ENCODE results near the gene FOXO6. TPM values are rescaled to one million over a fixed set of nuclear protein-coding genes. Genes with fewer than 3 reads are reported as not detected.

The FOXO6 gene
- total and polyA plus RNA-seq, 10 of the 15 experiments (the other 5 are each of a cell fraction or from before 2014, with no cell fraction given) = 0.37 TPM; not detected in 9

GRCh38 chr1:41393716-41394368 lies 32.6 kb downstream of the FOXO6 start:
- Histone ChIP-seq H3K36me3 (ENCODE audit: control insufficient read depth in 2 of 2, insufficient read depth in 2 of 2, low read length in 1 of 2) (no peaks in the 10 kb centered on the region), H3K79me2 (ENCODE audit: control insufficient read depth, insufficient read depth, low read length) (no peaks in the 10 kb centered on the region), H3K4me2 (ENCODE audit: control insufficient read depth, insufficient read depth) (no peak overlapping the region), H2AFZ (ENCODE audit: control insufficient read depth, low read depth, low read length) (no peak overlapping the region), H3K9me3 (replicated peaks; ENCODE audit: control insufficient read depth, insufficient read depth, low read length) (no peaks in the 10 kb centered on the region), H3K27me3 (replicated peaks in 1 of 2; ENCODE audit: control insufficient read depth in 2 of 2, insufficient read depth in 2 of 2, low read length in 1 of 2) (peaks cover 0 to 1% of the 10 kb centered on the region in 2 experiments; a peak in 1 of 4 replicates), H3K4me3 (no peak overlapping the region), H3K9ac (ENCODE audit: control insufficient read depth, insufficient read depth, low read length) (no peak overlapping the region), H4K20me1 (ENCODE audit: control insufficient read depth, insufficient read depth) (no peaks in the 10 kb centered on the region), H3K27ac (ENCODE audit: control insufficient read depth, insufficient read depth) (no peak overlapping the region), H3K4me1 (ENCODE audit: control insufficient read depth, insufficient read depth, low read length) (no peaks in the 10 kb centered on the region)
- FAIRE-seq (no peak), ATAC-seq (no peak), DNase-seq (ENCODE audit: low read depth, low spot score) (no peak)
- TF ChIP-seq PML (IDR thresholded peaks at IDR 0.05; ENCODE audit: low read length) = no peak
- TF ChIP-seq, protein P1, sequence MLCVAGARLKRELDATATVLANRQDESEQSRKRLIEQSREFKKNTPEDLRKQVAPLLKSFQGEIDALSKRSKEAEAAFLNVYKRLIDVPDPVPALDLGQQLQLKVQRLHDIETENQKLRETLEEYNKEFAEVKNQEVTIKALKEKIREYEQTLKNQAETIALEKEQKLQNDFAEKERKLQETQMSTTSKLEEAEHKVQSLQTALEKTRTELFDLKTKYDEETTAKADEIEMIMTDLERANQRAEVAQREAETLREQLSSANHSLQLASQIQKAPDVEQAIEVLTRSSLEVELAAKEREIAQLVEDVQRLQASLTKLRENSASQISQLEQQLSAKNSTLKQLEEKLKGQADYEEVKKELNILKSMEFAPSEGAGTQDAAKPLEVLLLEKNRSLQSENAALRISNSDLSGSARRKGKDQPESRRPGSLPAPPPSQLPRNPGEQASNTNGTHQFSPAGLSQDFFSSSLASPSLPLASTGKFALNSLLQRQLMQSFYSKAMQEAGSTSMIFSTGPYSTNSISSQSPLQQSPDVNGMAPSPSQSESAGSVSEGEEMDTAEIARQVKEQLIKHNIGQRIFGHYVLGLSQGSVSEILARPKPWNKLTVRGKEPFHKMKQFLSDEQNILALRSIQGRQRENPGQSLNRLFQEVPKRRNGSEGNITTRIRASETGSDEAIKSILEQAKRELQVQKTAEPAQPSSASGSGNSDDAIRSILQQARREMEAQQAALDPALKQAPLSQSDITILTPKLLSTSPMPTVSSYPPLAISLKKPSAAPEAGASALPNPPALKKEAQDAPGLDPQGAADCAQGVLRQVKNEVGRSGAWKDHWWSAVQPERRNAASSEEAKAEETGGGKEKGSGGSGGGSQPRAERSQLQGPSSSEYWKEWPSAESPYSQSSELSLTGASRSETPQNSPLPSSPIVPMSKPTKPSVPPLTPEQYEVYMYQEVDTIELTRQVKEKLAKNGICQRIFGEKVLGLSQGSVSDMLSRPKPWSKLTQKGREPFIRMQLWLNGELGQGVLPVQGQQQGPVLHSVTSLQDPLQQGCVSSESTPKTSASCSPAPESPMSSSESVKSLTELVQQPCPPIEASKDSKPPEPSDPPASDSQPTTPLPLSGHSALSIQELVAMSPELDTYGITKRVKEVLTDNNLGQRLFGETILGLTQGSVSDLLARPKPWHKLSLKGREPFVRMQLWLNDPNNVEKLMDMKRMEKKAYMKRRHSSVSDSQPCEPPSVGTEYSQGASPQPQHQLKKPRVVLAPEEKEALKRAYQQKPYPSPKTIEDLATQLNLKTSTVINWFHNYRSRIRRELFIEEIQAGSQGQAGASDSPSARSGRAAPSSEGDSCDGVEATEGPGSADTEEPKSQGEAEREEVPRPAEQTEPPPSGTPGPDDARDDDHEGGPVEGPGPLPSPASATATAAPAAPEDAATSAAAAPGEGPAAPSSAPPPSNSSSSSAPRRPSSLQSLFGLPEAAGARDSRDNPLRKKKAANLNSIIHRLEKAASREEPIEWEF (IDR thresholded peaks at IDR 0.05; ENCODE audit: insufficient replicate concordance, low read depth, low read length) = no peak
- no peak for TF ChIP-seq SIN3A (IDR thresholded peaks at IDR 0.05; ENCODE audit: low read depth, low read length)
- no peak for TF ChIP-seq ZBTB11 (CRISPR knock-in tag; IDR thresholded peaks at IDR 0.05)
- TF ChIP-seq RFX5 (IDR thresholded peaks at IDR 0.05; ENCODE audit: low read depth, low read length) = no peak
- no peak for TF ChIP-seq CBX3 (IDR thresholded peaks at IDR 0.05; ENCODE audit: borderline replicate concordance, low read depth)
- TF ChIP-seq ASH2L (IDR thresholded peaks at IDR 0.05; ENCODE audit: borderline replicate concordance, low read depth) = no peak
- no peak for TF ChIP-seq POU2F2 (IDR thresholded peaks at IDR 0.05; ENCODE audit: borderline replicate concordance, low read depth, low read length)
- no peak for TF ChIP-seq LARP7 (IDR thresholded peaks at IDR 0.05)
- no peak for TF ChIP-seq ZNF592 (IDR thresholded peaks at IDR 0.05)
- TF ChIP-seq SRF (IDR thresholded peaks at IDR 0.05; ENCODE audit: low read depth in 2 of 2, low read length in 2 of 2) = no peak
- no peak for TF ChIP-seq SP1 (IDR thresholded peaks at IDR 0.05; ENCODE audit: low read depth, low read length)
- ChIA-PET POLR2A (no interaction called here), SMC1A (ENCODE audit: uncharacterized antibody, unreplicated experiment) (no interaction called here), CTCF (no interaction called here), RAD21 (ENCODE audit: unreplicated experiment) (interaction anchor here (1.5 kb wide), 1 partner anchor 71 kb away, joined by 5 read pairs; no protein-coding TSS in a partner anchor)
- WGBS (ENCODE audit: insufficient coverage, insufficient replicate concordance, low lambda C conversion rate, missing lambda C conversion rate) = 22% methylated on average over 6 of the region's 6 CpGs
- intact Hi-C loops (cut with micrococcal nuclease; ENCODE audit: unreplicated experiment) (no loop called here), in situ Hi-C loops (cut with MboI) (no loop called here)
- no TSS peak for BruUV-seq (replicated peaks)
